Peyer's patch (tissue), 4 donors: ENCODE measurements around the gene ALAS1. TPM values are rescaled to one million over a fixed set of nuclear protein-coding genes. Genes with fewer than 3 reads are reported as not detected.
A peak's percentile ranks its signal among the peaks of the same experiment; 100 is the strongest.

Source experiments
- DNase-seq, 3 donors: peaks; one replicate each; pipeline ENCODE4 v3.0.0-alpha.2; 2017 to 2019
- H3K27ac ChIP-seq, 4 donors: fragments of 200-600 bp; sonication (generic); one replicate each; pipeline ENCODE4 v1.5.1; 2016 to 2019
- H3K27me3 ChIP-seq, 2 donors: fragments of 200-600 bp; sonication (generic); one replicate each; pipeline ENCODE4 v1.5.1; 2019
- H3K36me3 ChIP-seq, 3 donors: fragments of 200-600 bp; sonication (generic); one replicate each; pipeline ENCODE4 v1.5.1; 2016 to 2019
- H3K4me1 ChIP-seq, 4 donors: fragments of 200-600 bp; sonication (generic); one replicate each; pipeline ENCODE4 v1.5.1; 2016 to 2019
- H3K4me3 ChIP-seq, 4 donors: fragments of 200-600 bp; sonication (generic); 1 replicate in 3 of 4; 2 replicates in 1 of 4; pipeline ENCODE4 v1.5.1; 2016 to 2019; ENCODE audit warnings: mild to moderate bottlenecking in 1 of 4
- H3K9me3 ChIP-seq, 4 donors: fragments of 200-600 bp; sonication (generic); one replicate each; pipeline ENCODE4 v1.5.1; 2016 to 2019; ENCODE audit warnings: mild to moderate bottlenecking in 1 of 4
- POLR2A ChIP-seq, 2 donors: fragments of 450-650 bp; IDR thresholded peaks; one replicate each; pipeline ENCODE4 v1.5.1; 2017; ENCODE audit warnings: antibody characterized with exemption in 2 of 2, mild to moderate bottlenecking in 2 of 2, moderate library complexity in 2 of 2
- total RNA-seq, 4 donors: library from RNA; depleted of rRNA; stranded (reverse); fragments of >200 nt; gene quantifications; one replicate each; pipeline ENCODE4 v1.1.0, GENCODE V29; 2016
- TF ChIP-seq, protein P1 (sequence below), 6 experiments: fragments of 450-650 bp in 4 of 6; fragments of 200-600 bp in 2 of 6; sonication (generic) in 1 of 6; IDR thresholded peaks; one replicate each; pipeline ENCODE4 v1.5.1; 2017 to 2019; ENCODE audit warnings: antibody characterized with exemption in 6 of 6, mild to moderate bottlenecking in 3 of 6, moderate library complexity in 1 of 6

ALAS1 gene
- total RNA-seq, 4 donors from 2014 or later, result 73.3 to 92.8 (median 89.8) TPM

DNA sequence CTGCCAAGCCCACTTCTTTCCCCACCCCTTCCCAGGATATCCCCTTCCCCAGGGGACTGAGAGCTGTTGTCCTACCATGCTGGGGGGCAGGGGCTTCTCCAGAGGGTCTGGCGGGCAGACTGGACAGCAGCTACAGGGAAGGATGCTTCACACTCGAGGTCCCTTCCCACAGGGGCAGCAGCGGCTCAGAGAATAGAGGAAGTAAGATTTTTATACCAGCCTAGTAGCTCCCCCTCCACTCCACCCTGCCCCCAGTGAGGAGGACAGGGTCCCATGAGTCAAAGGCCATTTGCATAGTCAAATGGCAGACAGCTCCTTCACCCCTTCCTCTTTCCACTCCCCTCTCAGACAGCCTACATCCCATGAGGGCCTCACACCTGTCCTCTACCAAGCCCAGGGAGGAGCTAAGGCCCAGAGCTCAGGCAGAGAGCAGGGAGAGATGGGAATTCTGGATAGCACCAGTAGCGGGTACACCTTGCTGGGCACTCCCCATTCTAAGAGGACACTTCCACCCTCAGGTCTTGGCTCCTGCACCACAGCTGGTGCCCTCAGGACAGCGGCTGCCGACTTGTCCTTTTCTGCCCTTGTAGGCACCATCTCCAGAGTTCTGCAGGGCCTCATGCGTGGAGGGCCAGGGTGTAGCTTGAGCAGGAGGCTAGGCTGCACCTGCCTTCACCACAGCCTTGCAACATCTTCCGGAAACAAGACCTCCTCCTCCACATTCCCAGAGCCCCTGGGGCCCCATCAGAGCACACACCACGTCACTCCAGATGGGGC lies 27.7 kb downstream of the ALAS1 start, which contains the start of gene TLR9:
TSS of gene TLR9 (minus strand) at position 194 of the 777 bp plus-strand sequence. CDS start at position 78, 116 bp downstream.
- Histone ChIP-seq H3K4me3 (peak within 1 kb of the TSS in 2 of 4 donors; percentile 25 to 41), H3K27ac (peak within 1 kb of the TSS in 3 of 4 donors; percentile 5 to 86 (median 84)), H3K9me3 (no peaks in the 10 kb centered on the region), H3K4me1 (peaks cover 0 to 29% (median 11%) of the 10 kb centered on the region in 4 donors), H3K36me3 (peaks cover 0 to 32% (median 3%) of the 10 kb centered on the region in 3 donors), H3K27me3 (no peaks in the 10 kb centered on the region)
- DNase-seq, result peak; percentile 49 to 88 (median 87)
- TF ChIP-seq, protein P1, sequence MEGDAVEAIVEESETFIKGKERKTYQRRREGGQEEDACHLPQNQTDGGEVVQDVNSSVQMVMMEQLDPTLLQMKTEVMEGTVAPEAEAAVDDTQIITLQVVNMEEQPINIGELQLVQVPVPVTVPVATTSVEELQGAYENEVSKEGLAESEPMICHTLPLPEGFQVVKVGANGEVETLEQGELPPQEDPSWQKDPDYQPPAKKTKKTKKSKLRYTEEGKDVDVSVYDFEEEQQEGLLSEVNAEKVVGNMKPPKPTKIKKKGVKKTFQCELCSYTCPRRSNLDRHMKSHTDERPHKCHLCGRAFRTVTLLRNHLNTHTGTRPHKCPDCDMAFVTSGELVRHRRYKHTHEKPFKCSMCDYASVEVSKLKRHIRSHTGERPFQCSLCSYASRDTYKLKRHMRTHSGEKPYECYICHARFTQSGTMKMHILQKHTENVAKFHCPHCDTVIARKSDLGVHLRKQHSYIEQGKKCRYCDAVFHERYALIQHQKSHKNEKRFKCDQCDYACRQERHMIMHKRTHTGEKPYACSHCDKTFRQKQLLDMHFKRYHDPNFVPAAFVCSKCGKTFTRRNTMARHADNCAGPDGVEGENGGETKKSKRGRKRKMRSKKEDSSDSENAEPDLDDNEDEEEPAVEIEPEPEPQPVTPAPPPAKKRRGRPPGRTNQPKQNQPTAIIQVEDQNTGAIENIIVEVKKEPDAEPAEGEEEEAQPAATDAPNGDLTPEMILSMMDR (IDR thresholded peaks at IDR 0.05), result no peak
- TF ChIP-seq POLR2A (IDR thresholded peaks at IDR 0.05), result no peak

DNA sequence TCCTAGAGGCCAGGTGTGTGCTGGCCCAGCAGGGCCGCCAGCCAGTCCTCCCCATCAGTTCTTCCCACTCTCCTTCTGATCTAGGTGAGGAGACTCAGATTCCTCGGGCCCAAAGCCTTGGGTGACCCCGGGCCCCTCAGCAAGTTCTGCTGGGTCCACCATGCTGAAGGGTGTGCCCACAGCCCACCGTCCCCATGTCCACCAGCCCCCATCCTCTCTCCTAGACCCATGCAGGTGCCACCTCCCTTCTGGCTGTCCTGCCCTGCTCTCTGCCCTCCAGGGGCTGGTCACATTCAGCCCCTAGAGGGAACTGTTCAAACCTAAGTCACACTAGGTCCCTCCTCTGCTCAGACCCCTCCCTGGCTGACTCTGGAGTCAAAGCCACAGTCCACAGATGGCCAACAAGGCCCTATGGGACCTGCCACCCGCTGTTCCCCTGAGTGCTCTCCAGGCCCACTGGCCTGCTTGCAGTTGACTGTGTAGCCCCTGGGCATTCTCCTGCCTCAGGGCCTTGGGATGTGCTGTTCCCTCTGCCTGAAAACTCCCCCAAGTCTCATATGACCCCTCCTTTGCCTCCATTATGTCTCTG lies 28.4 kb downstream of the ALAS1 start:
- Histone ChIP-seq H3K4me3 (peak overlapping the region in 1 of 4 donors; percentile 41), H3K27me3 (no peaks in the 10 kb centered on the region), H3K9me3 (no peaks in the 10 kb centered on the region), H3K27ac (peak overlapping the region in 3 of 4 donors; percentile 5 to 86 (median 84)), H3K36me3 (peaks cover 0 to 39% (median 3%) of the 10 kb centered on the region in 3 donors), H3K4me1 (peaks cover 0 to 24% (median 10%) of the 10 kb centered on the region in 4 donors)
- peak in 1 of 3 donors; percentile 38 for DNase-seq
- TF ChIP-seq, protein P1 (IDR thresholded peaks at IDR 0.05), result no peak
- TF ChIP-seq POLR2A (IDR thresholded peaks at IDR 0.05), result no peak

DNA sequence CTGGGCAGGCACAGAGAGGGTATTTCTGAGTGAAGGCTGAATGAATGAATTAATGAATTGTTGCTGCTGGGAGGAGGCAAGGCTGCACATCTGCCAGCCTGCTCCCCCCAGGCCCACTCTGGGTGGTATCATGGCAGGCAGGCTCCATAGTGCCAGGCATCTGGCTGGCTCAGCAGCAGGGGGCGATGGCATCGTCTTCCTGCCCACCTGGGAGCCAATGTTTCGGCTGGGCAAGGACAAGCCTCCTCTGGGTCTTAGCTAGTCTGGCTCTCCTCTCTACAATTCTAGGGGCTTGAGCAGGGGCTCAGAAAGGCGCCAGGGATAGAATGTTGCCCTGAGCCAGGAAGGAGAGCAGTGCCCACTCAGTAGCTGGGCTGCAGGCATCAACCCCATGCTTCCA lies 29.2 kb downstream of the ALAS1 start:
- Histone ChIP-seq H3K4me3 (no peak overlapping the region), H3K27me3 (no peaks in the 10 kb centered on the region), H3K36me3 (peaks cover 0 to 46% (median 3%) of the 10 kb centered on the region in 3 donors), H3K9me3 (no peaks in the 10 kb centered on the region), H3K4me1 (peaks cover 0 to 24% (median 10%) of the 10 kb centered on the region in 4 donors), H3K27ac (peak overlapping the region in 2 of 4 donors; percentile 84 to 86)
- TF ChIP-seq, protein P1 (IDR thresholded peaks at IDR 0.05), result no peak
- no peak for TF ChIP-seq POLR2A (IDR thresholded peaks at IDR 0.05)
- no peak for DNase-seq

DNA sequence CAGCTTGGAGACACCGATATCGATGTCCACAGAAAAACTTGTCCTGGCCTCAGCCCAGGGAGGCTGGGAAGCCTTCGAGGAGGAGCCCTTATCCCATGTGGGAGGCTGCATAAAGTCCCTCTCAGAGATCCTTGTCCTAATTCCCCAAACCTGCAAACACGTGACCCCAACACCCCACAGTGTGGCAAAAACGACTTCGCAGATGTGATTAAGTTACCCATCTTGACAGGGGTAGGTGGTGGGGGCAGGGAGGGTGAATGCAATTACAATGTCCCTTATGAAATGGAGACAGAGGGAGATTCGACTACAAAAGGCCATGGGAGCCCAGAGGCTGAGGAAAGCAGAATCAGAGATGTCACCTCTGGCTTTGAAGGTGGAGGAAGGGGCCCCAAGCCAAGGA lies 29.8 kb downstream of the ALAS1 start:
- TF ChIP-seq, protein P1 (IDR thresholded peaks at IDR 0.05), result no peak
- TF ChIP-seq POLR2A (IDR thresholded peaks at IDR 0.05), result no peak
- Histone ChIP-seq H3K36me3 (peaks cover 0 to 51% (median 3%) of the 10 kb centered on the region in 3 donors), H3K27ac (peak overlapping the region in 1 of 4 donors; percentile 84), H3K4me1 (peaks cover 0 to 24% (median 9%) of the 10 kb centered on the region in 4 donors), H3K9me3 (no peaks in the 10 kb centered on the region), H3K27me3 (no peaks in the 10 kb centered on the region), H3K4me3 (no peak overlapping the region)
- DNase-seq, result no peak

DNA sequence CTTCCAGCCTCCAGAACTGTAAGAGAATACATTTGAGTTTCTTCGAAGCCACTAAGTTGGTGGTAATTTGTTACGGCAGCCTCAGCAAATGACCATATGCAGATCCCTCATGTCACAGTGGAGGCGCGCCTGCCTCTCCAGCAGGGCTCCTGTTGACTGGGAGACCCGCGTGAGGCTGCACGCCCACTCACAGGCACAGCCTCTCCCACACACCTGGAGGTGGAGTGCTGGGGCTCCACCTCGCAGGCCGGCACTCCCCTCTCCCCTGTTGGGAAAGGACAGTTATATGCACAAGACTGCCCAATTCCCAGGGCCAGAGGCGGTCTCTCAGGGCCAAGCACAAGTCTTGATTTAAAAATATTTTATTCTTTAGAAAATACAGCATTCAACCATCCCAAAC lies 30.3 kb downstream of the ALAS1 start:
- H3K4me3 ChIP-seq, result no peak overlapping the region
- peaks cover 0 to 24% (median 9%) of the 10 kb centered on the region in 4 donors for H3K4me1 ChIP-seq
- DNase-seq, result no peak
- no peak overlapping the region for H3K27ac ChIP-seq
- H3K27me3 ChIP-seq, result no peaks in the 10 kb centered on the region
- H3K9me3 ChIP-seq, result no peaks in the 10 kb centered on the region
- TF ChIP-seq POLR2A (IDR thresholded peaks at IDR 0.05), result no peak
- TF ChIP-seq, protein P1 (IDR thresholded peaks at IDR 0.05), result no peak
- H3K36me3 ChIP-seq, result peaks cover 0 to 55% (median 3%) of the 10 kb centered on the region in 3 donors
